Loucy (cell line): ENCODE data around the gene RPTOR.

Experiments
- CTCF ChIP-seq: fragments of 200-600 bp; sonication (generic); conservative IDR thresholded peaks from 2 replicates; pipeline ENCODE4 v1.5.1; 2014; ENCODE audit warnings: mild to moderate bottlenecking, antibody characterized with exemption, low read length
- EZH2phosphoT487 ChIP-seq: fragments of 200-600 bp; IDR thresholded peaks from 2 replicates; pipeline ENCODE4 v1.6.1; 2018; ENCODE audit warnings: antibody characterized with exemption, mild to moderate bottlenecking, moderate library complexity, borderline replicate concordance

GRCh38 chr17:80738987-80739730 lies 194.5 kb downstream of the RPTOR start:
- TF ChIP-seq CTCF (no peak), EZH2phosphoT487 (no peak)
